ENCODE data around the gene ANO10.

DNA sequence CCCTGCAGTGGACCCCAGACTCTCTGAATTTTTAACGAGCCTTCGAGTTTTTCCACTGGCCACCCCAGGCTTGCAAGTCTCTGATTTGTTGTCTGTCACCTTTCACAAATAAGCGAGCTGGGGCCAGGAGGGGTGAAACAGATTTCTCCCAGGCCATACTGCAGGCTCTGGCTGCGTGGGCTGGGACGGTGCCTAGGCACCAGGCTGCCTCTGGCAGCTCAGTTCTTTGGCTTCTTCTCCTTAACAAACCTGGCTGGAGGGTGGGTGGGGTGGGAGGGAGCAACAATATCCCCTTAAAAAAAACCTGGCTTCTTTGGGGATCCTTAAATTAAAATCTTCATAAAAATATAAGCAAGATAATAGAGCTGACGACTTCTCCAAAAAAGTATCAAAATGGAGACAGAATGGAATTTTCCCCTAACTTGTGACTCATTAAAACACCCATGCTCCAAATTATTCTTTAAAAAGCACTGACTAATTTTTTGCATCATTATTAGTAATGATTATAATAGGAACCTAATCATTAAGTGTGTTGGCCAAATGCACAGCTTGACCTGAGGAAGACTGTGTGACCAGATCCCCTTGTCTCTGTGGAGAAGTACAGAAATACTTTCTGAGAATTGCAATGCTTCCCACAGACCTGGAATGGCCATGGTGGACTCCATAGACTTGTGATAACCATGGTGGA, 251.4 kb downstream of the ANO10 start:
- TF ChIP-seq, protein P1, sequence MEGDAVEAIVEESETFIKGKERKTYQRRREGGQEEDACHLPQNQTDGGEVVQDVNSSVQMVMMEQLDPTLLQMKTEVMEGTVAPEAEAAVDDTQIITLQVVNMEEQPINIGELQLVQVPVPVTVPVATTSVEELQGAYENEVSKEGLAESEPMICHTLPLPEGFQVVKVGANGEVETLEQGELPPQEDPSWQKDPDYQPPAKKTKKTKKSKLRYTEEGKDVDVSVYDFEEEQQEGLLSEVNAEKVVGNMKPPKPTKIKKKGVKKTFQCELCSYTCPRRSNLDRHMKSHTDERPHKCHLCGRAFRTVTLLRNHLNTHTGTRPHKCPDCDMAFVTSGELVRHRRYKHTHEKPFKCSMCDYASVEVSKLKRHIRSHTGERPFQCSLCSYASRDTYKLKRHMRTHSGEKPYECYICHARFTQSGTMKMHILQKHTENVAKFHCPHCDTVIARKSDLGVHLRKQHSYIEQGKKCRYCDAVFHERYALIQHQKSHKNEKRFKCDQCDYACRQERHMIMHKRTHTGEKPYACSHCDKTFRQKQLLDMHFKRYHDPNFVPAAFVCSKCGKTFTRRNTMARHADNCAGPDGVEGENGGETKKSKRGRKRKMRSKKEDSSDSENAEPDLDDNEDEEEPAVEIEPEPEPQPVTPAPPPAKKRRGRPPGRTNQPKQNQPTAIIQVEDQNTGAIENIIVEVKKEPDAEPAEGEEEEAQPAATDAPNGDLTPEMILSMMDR (conservative IDR thresholded peaks at IDR 0.05; ENCODE audit: low read depth, low read length), result no peak
- TF ChIP-seq EZH2phosphoT487 (IDR thresholded peaks at IDR 0.05; ENCODE audit: borderline replicate concordance, low read length) (no peak), EZH2 (IDR thresholded peaks at IDR 0.05; ENCODE audit: low read length, unreplicated experiment) (no peak)
